Measurements from ENCODE around the gene PLEKHA3.

Gene PLEKHA3

GRCh38 chr2:178450524-178450773 is 29.8 kb upstream of the PLEKHA3 start:
- no peak for DNase-seq
- Histone ChIP-seq H3K4me3 (peak overlapping the region; percentile 84 to 94), H3K27ac (peak overlapping the region; percentile 96 to 97), H3K27me3 (no peaks in the 10 kb centered on the region), H3K9me3 (no peaks in the 10 kb centered on the region), H3K4me1 (peaks cover 0 to 37% (median 24%) of the 10 kb centered on the region in 4 donors), H3K36me3 (peaks cover 11 to 19% (median 11%) of the 10 kb centered on the region in 3 donors)
- intact Hi-C loops (cut with DNase I; ENCODE audit: low total_unique reads): loop anchor here (2.0 kb wide), 1 partner anchor 30 kb away; the partner anchor contains the start of gene PLEKHA3
- TF ChIP-seq CTCF (IDR thresholded peaks at IDR 0.05): no peak

DNA sequence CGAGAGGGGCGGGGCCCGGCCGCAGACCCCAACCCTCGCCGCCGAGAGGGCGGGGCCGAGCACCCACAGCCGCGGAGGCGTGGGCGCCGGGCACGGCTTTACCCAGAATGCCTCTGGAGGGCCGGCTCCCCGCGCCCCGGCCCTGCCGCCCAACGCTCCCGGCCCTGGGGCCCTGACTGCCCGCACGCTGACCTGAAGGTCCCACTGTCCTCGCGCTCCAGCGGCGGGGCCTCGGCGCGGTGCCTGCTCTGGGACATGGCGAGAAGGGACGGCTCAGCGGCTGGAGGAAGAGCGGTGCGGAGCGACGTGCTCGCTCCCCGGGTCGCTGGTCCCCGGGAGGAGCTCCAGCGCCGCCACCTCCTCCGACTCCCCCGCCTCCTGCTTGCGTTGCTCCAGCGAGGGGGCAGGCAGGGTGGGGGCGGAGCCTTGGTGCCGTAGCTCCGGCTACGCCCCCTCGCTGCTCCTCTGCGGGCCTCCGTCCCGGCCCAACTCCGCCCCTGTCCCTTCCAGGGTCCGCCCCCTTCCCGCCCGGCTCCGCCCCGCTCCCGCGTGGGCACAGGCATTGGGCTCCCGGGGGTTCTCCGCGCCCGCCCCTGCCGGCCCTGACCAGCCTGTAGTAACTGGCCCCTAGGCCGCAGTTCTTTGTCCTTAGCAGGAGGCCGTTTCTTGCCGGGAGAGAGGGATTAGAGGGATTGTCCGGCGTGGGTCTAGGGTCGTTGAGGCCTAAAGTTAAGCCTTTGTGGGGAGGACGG is 29.3 kb upstream of the PLEKHA3 start, which contains the start of the genes PJVK and PRKRA:
Gene PJVK, plus strand, starts transcription at position 605 of the 752 bp plus-strand sequence. CDS start 2,032 bp downstream, outside the sequence.
Gene PRKRA, minus strand, starts transcription at position 402 of the 752 bp plus-strand sequence. Its CDS starts 145 bp downstream, at position 257.
- H3K36me3 ChIP-seq: peaks cover 6 to 14% (median 6%) of the 10 kb centered on the region in 3 donors
- intact Hi-C loops (cut with DNase I; ENCODE audit: low total_unique reads): loop anchor here (2.0 kb wide), 1 partner anchor 30 kb away; the partner anchor contains the start of gene PLEKHA3
- DNase-seq: peak; percentile 97 to 99

GRCh38 chr2:178452334-178452733 is 27.9 kb upstream of the PLEKHA3 start:
- no peak for TF ChIP-seq CTCF (IDR thresholded peaks at IDR 0.05)
- peak overlapping the region; percentile 96 to 97 for H3K27ac ChIP-seq
- intact Hi-C loops (cut with DNase I; ENCODE audit: low total_unique reads): no loop called here

More for the DNA sequence above, 29.3 kb upstream of the PLEKHA3 start, which contains the start of the genes PJVK and PRKRA:
- TF ChIP-seq CTCF (IDR thresholded peaks at IDR 0.05): peak in 1 of 2 experiments; percentile 5
- H3K9me3 ChIP-seq: no peaks in the 10 kb centered on the region
- H3K27ac ChIP-seq: peak within 1 kb of the TSS; percentile 96 to 97
- H3K4me3 ChIP-seq: peak within 1 kb of the TSS; percentile 84 to 94
- H3K27me3 ChIP-seq: no peaks in the 10 kb centered on the region
- peaks cover 0 to 37% (median 24%) of the 10 kb centered on the region in 4 donors for H3K4me1 ChIP-seq

DNA sequence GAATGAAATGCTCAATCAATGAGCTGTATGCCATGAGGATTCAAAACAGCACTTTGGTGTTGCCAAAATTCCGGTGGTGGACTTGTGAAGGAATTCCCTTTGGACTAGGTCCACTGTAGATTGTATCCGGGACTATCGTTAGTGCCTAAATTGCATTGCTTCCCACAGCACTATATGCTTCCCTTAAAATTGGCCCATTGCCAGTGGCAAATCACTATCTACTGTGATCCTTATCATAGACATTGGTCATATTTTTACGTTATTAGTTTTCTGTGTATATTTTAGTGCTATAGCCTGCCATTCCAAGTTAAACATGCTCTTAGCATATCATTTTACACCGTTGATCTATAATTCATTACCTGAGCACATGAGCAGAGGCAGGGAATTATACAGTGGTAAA is 27.4 kb upstream of the PLEKHA3 start:
- peaks cover 0 to 30% (median 23%) of the 10 kb centered on the region in 4 donors for H3K4me1 ChIP-seq
- no peaks in the 10 kb centered on the region for H3K27me3 ChIP-seq
- H3K4me3 ChIP-seq: no peak overlapping the region
- DNase-seq: no peak
- H3K27ac ChIP-seq: no peak overlapping the region
- peaks cover 0 to 6% (median 0%) of the 10 kb centered on the region in 3 donors for H3K36me3 ChIP-seq
- H3K9me3 ChIP-seq: no peaks in the 10 kb centered on the region
- intact Hi-C loops (cut with DNase I; ENCODE audit: low total_unique reads): no loop called here
- TF ChIP-seq CTCF (IDR thresholded peaks at IDR 0.05): no peak

More at GRCh38 chr2:178452334-178452733, 27.9 kb upstream of the PLEKHA3 start:
- H3K4me1 ChIP-seq: peaks cover 0 to 35% (median 24%) of the 10 kb centered on the region in 4 donors
- H3K36me3 ChIP-seq: peaks cover 0 to 8% (median 0%) of the 10 kb centered on the region in 3 donors
- DNase-seq: no peak
- no peaks in the 10 kb centered on the region for H3K27me3 ChIP-seq
- H3K4me3 ChIP-seq: peak overlapping the region in 1 of 2 donors; percentile 84
- H3K9me3 ChIP-seq: no peaks in the 10 kb centered on the region

GRCh38 chr2:178455947-178456346 is 24.3 kb upstream of the PLEKHA3 start:
- DNase-seq: no peak
- intact Hi-C loops (cut with DNase I; ENCODE audit: low total_unique reads): no loop called here

More at GRCh38 chr2:178455947-178456346, 24.3 kb upstream of the PLEKHA3 start:
- H3K27me3 ChIP-seq: no peaks in the 10 kb centered on the region
- no peak overlapping the region for H3K4me3 ChIP-seq
- H3K36me3 ChIP-seq: no peaks in the 10 kb centered on the region
- no peak overlapping the region for H3K27ac ChIP-seq
- H3K4me1 ChIP-seq: peaks cover 0 to 8% (median 2%) of the 10 kb centered on the region in 4 donors
- TF ChIP-seq CTCF (IDR thresholded peaks at IDR 0.05): no peak
- no peaks in the 10 kb centered on the region for H3K9me3 ChIP-seq
